IPS-20b (cell line): ENCODE measurements around the gene GALNT18.

Source experiments
- H3K27ac ChIP-seq: one replicate; pipeline ENCODE4 v1.5.1; 2013; ENCODE audit warnings: low read length
- H3K27me3 ChIP-seq: 2 replicates; pipeline ENCODE4 v1.6.1; 2013; ENCODE audit warnings: mild to moderate bottlenecking, low read length, inconsistent platforms; ENCODE audit not compliant: insufficient read depth
- H3K36me3 ChIP-seq: 2 replicates; pipeline ENCODE4 v1.6.1; 2013; ENCODE audit warnings: low read depth, mild to moderate bottlenecking, inconsistent platforms, low read length, moderate library complexity; ENCODE audit not compliant: insufficient read depth
- H3K4me1 ChIP-seq: 2 replicates; pipeline ENCODE4 v1.6.1; 2013; ENCODE audit warnings: mild to moderate bottlenecking, control low read depth, inconsistent platforms, low read length, moderate library complexity; ENCODE audit not compliant: insufficient read depth
- H3K4me3 ChIP-seq: 2 replicates; pipeline ENCODE4 v1.5.1; 2013; ENCODE audit warnings: mild to moderate bottlenecking, low read length, inconsistent platforms
- H3K9ac ChIP-seq: 2 replicates; pipeline ENCODE4 v1.6.1; 2013; ENCODE audit warnings: low read depth, mild to moderate bottlenecking, inconsistent platforms, low read length, moderate library complexity
- H3K9me3 ChIP-seq: 2 replicates; pipeline ENCODE4 v1.6.1; 2013; ENCODE audit warnings: mild to moderate bottlenecking, low read depth, low read length, inconsistent platforms; ENCODE audit not compliant: insufficient read depth

The GALNT18 gene

DNA sequence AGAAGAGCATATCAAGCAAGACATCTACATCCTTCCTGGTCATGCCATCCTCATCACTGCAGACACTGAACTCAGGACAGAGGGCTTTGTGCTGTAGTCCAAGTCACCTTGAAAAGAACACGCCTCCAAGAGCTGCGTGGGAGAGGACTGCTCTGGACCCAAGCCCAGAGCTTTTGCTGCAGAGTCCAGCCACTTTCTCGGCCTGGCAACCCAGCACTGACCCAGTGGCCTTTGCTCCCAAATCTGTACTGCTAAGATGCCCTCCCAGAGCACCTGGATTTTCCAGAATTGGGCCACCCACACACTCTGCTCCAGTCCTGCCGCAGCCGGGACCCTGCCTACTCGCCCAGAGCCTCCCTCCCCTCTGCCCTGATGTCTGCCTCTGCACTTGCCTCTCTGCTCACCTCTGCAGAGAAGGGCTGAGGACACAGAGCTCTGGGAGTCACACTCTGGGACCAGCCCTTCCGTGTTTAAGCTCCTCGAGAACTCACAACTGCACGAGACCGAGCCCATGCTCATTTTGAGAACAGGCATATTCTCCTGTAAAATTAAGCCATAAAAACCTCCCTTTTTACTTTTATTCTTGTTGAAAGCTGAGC, 185.0 kb downstream of the GALNT18 start:
- Histone ChIP-seq H3K4me1 (no peaks in the 10 kb centered on the region; the same call in 1 of the 2 replicates), H3K36me3 (no peaks in the 10 kb centered on the region), H3K27ac (no peak overlapping the region), H3K9ac (no peak overlapping the region), H3K4me3 (no peak overlapping the region), H3K27me3 (no peaks in the 10 kb centered on the region), H3K9me3 (no peaks in the 10 kb centered on the region)

DNA sequence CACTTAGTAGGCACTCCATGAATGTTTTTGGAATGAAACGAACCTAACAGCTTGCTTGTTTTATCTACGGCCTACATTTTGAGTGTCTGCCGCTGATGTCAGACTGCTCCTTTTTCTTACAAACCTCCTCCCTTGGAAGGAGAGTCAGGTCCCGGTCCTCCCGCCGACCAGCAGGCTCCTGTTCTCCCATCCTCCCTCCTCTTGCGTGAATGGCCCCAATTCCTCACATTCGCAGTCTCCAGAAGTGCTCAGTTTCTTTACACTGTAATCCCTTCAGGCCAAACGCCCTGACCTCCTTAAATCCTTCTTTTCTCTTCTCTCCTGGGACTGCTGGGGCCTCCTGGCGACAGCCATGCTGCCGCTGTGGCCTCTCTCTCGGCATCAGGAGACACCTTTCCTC, 186.2 kb downstream of the GALNT18 start:
- H3K9ac ChIP-seq, result no peak overlapping the region
- H3K27ac ChIP-seq, result no peak overlapping the region
- H3K4me1 ChIP-seq, result no peaks in the 10 kb centered on the region; the same call in 1 of the 2 replicates
- no peaks in the 10 kb centered on the region for H3K36me3 ChIP-seq
- no peaks in the 10 kb centered on the region for H3K27me3 ChIP-seq
- no peaks in the 10 kb centered on the region for H3K9me3 ChIP-seq
- H3K4me3 ChIP-seq, result no peak overlapping the region

DNA sequence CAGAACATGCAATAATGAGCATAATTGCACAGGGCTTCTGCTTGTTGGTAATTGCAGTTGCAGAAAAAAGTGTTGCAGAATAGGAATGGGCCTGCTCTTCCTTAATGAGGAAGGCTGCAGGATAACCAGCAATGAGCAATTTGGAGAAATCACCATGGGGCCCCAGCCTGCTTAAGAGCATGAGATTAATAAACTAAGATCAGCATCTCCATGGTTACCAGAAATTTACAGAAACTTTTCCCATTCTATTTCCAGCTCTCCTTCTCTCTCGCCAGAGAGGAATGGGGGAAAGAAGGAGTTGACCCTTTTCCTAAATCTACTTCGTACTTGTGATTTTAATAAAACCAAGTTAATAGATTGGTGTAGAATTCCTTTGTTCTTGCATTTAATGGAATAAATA, 187.8 kb downstream of the GALNT18 start:
- Histone ChIP-seq H3K27ac (no peak overlapping the region), H3K9ac (no peak overlapping the region), H3K9me3 (no peaks in the 10 kb centered on the region), H3K4me3 (no peak overlapping the region), H3K36me3 (no peaks in the 10 kb centered on the region), H3K27me3 (no peaks in the 10 kb centered on the region), H3K4me1 (no peaks in the 10 kb centered on the region)

DNA sequence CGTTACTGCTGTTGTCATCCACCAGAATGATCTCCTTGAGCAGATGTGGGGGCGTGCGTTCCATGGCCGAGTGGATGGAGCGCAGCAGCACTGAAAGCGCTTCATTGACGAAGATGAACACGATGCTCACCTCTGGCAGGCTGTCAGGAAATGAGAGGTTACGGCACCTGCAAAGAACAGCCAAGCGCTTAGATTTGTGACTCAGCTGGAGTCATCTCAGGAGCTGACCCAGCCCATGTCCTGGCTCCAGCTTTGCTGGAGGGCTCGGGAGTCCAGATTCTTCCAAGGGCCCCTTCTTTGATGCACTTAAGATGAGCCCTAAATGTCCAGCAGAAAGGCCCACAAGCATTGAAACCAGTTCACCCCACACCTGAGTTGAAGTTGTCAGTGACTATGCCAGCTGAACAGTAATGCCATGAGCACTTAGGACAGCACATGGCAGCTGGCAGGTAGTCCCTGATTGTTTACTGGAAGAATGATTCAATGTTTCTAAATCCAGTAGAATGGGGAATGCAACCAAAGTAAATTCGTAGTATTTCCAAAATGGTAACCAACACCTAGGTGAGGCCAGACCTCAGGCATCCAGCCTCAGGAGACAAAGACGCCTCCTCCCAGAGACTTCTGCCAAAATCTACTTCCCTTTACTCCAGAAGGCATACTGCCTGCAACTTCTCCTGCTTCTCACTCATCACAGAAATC, 189.0 kb downstream of the GALNT18 start:
- no peaks in the 10 kb centered on the region for H3K9me3 ChIP-seq
- H3K9ac ChIP-seq, result no peak overlapping the region
- no peaks in the 10 kb centered on the region for H3K4me1 ChIP-seq
- H3K36me3 ChIP-seq, result no peaks in the 10 kb centered on the region
- H3K4me3 ChIP-seq, result no peak overlapping the region
- no peak overlapping the region for H3K27ac ChIP-seq
- H3K27me3 ChIP-seq, result no peaks in the 10 kb centered on the region

DNA sequence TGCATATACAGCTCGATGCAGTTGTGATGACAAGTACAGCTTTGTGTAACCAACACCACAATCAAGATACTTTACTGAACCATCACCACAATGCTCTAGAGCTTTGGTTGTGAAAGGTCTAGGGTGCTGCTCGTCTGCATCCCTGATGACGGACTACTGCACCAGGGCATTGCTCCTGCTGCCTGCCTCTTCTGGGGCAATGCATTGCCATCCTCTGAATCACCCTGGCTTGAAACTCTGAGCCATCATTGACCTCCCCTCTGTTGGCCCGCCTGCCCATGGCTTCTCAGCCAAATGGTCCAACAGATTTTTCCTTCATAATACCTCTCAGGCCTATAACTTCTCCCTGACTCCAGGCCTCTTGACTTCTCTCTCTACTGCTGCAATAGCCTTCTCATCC, 191.4 kb downstream of the GALNT18 start:
- H3K27me3 ChIP-seq, result no peaks in the 10 kb centered on the region
- no peaks in the 10 kb centered on the region for H3K36me3 ChIP-seq
- no peaks in the 10 kb centered on the region for H3K9me3 ChIP-seq
- H3K9ac ChIP-seq, result no peak overlapping the region
- H3K4me1 ChIP-seq, result 0 out of 2 replicates have a peak, but pooled peaks cover 2% of the 10 kb centered on the region
- H3K27ac ChIP-seq, result no peak overlapping the region
- H3K4me3 ChIP-seq, result no peak overlapping the region

DNA sequence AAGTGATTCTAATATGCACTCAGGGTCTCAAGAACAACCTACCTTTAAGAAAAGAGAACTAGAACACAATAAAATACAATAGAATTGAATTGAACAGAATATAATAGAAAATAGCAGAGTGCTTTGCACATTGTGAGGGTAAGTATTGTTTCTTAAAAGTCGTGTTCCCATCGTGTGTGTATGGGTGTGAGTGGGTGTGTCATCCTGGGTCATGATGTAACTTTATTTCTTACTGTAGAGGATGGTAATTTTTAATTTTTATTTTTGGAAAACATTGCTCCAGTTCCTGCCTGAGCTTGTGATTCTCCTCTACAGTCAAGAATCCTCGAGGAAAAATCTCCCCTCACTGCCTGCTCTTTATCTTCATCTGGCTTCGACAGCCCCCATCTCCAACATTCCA, 193.1 kb downstream of the GALNT18 start:
- Histone ChIP-seq H3K36me3 (no peaks in the 10 kb centered on the region), H3K9ac (no peak overlapping the region), H3K4me3 (no peak overlapping the region), H3K27me3 (no peaks in the 10 kb centered on the region), H3K9me3 (no peaks in the 10 kb centered on the region), H3K4me1 (0 out of 2 replicates have a peak, but pooled peaks cover 2% of the 10 kb centered on the region), H3K27ac (no peak overlapping the region)

DNA sequence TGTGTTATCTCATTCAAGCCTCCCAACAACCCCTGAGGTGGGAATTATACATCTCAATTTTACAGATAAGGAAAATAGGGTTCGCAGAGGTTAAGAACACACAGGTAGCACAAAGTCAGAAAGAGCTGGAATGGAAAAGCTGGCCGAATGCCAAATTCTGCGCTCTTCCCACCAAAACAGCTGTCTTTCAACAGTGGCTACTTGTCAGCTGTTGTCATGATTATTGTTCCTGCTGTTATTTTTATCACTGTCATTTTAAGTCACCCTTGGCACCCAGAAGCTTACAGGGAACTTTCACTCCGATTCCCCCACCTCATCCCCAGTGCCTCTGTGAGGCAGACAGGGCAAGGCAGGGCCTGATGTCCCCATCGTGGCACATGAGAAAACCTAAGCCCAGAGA, 194.3 kb downstream of the GALNT18 start:
- H3K27me3 ChIP-seq, result no peaks in the 10 kb centered on the region
- no peak overlapping the region for H3K27ac ChIP-seq
- H3K9me3 ChIP-seq, result no peaks in the 10 kb centered on the region
- H3K4me1 ChIP-seq, result 0 out of 2 replicates have a peak, but pooled peaks cover 2% of the 10 kb centered on the region
- no peak overlapping the region for H3K4me3 ChIP-seq
- H3K36me3 ChIP-seq, result no peaks in the 10 kb centered on the region
- no peak overlapping the region for H3K9ac ChIP-seq

DNA sequence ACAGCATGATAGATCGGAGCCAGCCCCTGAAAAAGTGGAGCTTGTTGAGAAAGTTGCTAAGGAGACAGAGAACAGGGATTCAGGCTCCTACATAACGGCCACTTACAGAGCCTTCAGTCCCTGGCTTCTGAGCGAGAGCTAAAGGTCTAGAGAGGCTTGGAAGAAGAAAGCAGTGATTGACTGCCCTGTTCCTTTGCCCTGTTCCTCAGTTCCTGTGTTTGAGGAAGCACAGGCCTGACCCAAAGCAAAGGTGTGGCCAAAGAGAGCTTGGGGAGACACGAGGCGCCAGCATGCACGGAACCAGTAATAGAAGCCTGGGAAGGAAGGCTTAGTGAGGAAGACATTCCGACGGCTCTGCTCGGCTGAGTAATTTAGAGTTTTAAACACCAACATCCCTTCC, 194.7 kb downstream of the GALNT18 start:
- Histone ChIP-seq H3K4me1 (0 out of 2 replicates have a peak, but pooled peaks cover 2% of the 10 kb centered on the region), H3K27ac (no peak overlapping the region), H3K4me3 (no peak overlapping the region), H3K9me3 (no peaks in the 10 kb centered on the region), H3K27me3 (no peaks in the 10 kb centered on the region), H3K9ac (no peak overlapping the region), H3K36me3 (no peaks in the 10 kb centered on the region)

DNA sequence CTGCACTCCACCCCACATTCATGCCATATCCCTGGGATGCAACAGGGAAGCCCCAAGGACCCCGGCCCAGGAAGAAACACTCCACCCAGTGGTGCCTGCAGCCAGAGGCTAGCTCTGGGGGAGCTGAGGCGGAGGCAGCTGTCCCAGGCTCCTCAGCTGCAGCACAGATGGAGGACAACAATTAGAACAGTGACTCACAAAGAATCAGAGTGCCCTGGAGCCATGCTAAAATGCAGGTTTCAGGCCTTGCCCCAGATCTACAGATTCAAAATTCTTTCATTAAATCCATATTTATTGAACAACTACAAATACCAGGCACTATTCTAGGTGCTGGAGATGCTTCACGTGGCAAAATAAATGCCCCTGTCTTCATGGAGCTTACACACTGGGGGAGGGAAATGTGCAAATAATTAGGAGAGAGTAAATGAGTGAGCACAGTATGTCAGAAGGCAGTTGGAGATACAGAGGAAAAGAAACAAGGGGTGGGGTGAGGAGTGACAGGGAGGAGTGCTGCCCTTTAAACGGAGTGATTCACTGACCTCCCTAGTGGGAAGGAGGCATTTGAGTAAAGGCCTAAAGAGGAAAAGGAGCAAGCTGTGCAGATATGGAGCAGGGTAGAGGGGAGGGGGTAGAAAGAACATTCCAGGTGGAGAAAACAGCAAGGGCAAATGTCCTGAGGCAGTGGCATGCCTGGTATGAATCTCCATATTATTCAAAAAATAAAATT, 195.4 kb downstream of the GALNT18 start:
- Histone ChIP-seq H3K36me3 (no peaks in the 10 kb centered on the region), H3K27ac (no peak overlapping the region), H3K9me3 (no peaks in the 10 kb centered on the region), H3K27me3 (no peaks in the 10 kb centered on the region), H3K4me1 (0 out of 2 replicates have a peak, but pooled peaks cover 2% of the 10 kb centered on the region), H3K9ac (no peak overlapping the region), H3K4me3 (no peak overlapping the region)

DNA sequence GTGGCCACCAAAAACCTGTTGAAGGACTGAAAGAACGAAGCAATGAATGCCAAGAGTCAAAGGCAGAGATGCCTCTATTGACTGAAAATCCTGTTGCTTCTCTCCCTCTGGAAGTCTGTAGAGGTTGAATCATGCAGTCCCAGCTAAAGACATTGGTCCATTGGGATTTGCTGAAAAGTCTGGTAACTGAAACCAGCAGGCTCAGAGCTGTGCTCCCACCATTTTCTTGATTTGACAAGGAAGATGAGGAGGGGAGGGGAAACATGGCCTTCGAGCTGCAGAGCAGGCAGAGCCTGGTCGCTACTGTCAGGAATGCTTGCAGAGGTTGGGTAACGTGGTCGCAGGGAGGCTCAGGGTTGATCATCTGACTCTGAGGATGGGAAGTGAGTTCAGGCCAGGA, 196.0 kb downstream of the GALNT18 start:
- H3K4me3 ChIP-seq, result no peak overlapping the region
- 0 out of 2 replicates have a peak, but pooled peaks cover 2% of the 10 kb centered on the region for H3K4me1 ChIP-seq
- no peaks in the 10 kb centered on the region for H3K36me3 ChIP-seq
- no peaks in the 10 kb centered on the region for H3K27me3 ChIP-seq
- no peak overlapping the region for H3K27ac ChIP-seq
- H3K9ac ChIP-seq, result no peak overlapping the region
- no peaks in the 10 kb centered on the region for H3K9me3 ChIP-seq

DNA sequence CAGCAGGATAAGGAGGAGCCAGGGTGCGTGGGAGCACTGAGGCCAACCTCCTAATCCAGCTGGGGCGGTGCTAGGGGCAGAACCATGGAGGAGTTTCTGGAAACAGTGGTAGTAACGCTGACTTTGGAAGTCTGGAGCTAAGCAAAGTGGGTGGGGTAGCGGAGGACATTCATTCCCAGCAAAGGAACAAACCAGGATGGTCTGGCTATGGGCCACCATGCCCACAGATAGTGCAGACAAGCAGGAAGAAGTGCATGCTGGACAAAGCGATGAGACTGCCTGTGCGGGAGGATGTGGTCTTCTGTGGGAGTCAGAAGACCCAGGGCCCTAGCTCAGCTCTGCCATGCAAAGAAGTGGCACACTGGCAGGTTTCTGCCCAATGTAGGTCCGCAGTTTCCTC, 197.1 kb downstream of the GALNT18 start:
- H3K9ac ChIP-seq, result no peak overlapping the region
- no peaks in the 10 kb centered on the region for H3K36me3 ChIP-seq
- no peak overlapping the region for H3K27ac ChIP-seq
- H3K27me3 ChIP-seq, result no peaks in the 10 kb centered on the region
- H3K9me3 ChIP-seq, result no peaks in the 10 kb centered on the region
- no peak overlapping the region for H3K4me3 ChIP-seq
- 0 out of 2 replicates have a peak, but pooled peaks cover 2% of the 10 kb centered on the region for H3K4me1 ChIP-seq
